ENCODE measurements around the gene EFHD1. TPM values are rescaled to one million over a fixed set of nuclear protein-coding genes. Genes with fewer than 3 reads are reported as not detected.
A peak's percentile ranks its signal among the peaks of the same experiment; 100 is the strongest.

The EFHD1 gene
- total and polyA plus RNA-seq, 9 of the 15 experiments (the other 6 are each of a cell fraction or from before 2014, with no cell fraction given) = 0.66 to 9.1 (median 2.0) TPM

DNA sequence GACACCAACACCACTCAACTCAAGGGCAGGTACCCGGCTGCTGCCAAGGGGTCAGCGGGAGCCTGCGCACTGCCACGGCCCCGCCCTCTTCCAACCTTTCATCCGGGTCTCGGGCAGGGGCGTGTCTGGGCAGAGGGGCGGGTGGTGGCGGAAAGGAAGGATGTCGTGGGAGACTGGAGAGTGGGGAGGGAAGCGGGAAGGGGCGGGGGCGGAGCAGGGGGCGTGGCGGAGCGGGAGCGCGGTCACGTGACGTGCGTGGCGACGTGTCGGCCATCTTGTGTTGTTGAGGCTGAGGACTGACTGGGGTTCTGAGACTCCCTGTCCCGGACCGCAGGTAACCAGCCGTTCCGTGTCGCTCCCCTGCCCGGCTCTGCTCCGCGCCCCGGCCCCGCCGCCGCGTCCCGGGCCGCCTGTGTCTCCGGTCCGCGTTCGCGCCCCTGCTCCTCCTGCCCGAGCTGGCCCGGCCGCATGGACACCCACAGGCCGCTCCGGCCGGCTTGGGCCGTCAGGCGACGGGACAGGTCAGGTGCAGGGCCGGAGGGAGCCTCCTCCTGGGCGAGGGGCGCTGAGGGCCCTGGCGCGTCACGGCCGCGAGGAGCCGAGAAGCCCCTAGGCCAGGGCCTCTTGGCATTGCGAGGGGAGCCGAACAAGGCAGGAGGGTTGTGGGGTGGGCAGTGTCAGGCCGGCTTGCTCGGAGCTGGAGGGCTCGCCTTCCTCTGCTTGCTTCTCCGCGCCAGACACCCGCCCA is 63.8 kb downstream of the EFHD1 start, which contains the start of gene GIGYF2 (continued):
- TF ChIP-seq, protein P1, sequence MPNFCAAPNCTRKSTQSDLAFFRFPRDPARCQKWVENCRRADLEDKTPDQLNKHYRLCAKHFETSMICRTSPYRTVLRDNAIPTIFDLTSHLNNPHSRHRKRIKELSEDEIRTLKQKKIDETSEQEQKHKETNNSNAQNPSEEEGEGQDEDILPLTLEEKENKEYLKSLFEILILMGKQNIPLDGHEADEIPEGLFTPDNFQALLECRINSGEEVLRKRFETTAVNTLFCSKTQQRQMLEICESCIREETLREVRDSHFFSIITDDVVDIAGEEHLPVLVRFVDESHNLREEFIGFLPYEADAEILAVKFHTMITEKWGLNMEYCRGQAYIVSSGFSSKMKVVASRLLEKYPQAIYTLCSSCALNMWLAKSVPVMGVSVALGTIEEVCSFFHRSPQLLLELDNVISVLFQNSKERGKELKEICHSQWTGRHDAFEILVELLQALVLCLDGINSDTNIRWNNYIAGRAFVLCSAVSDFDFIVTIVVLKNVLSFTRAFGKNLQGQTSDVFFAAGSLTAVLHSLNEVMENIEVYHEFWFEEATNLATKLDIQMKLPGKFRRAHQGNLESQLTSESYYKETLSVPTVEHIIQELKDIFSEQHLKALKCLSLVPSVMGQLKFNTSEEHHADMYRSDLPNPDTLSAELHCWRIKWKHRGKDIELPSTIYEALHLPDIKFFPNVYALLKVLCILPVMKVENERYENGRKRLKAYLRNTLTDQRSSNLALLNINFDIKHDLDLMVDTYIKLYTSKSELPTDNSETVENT (CRISPR knock-in tag; IDR thresholded peaks at IDR 0.05) = 0 out of 2 replicates have a peak, but pooled peaks have one; percentile 7
- TF ChIP-seq RBM22 (IDR thresholded peaks at IDR 0.05; ENCODE audit: low read depth, low read length, poor library complexity, severe bottlenecking) = no peak
- no peak for TF ChIP-seq JUN (IDR thresholded peaks at IDR 0.05; ENCODE audit: borderline replicate concordance, low read depth, low read length)
- peak; percentile 54; the same call in 1 of the 2 replicates for TF ChIP-seq JUN (CRISPR knock-in tag; IDR thresholded peaks at IDR 0.05; ENCODE audit: borderline replicate concordance)
- TF ChIP-seq MED1 (CRISPR knock-in tag; IDR thresholded peaks at IDR 0.05; ENCODE audit: borderline replicate concordance) = no peak
- TF ChIP-seq GATAD2A (IDR thresholded peaks at IDR 0.05) = no peak
- no peak for TF ChIP-seq ERF (CRISPR knock-in tag; IDR thresholded peaks at IDR 0.05)
- no peak for TF ChIP-seq ZNF408 (CRISPR knock-in tag; IDR thresholded peaks at IDR 0.05; ENCODE audit: low read depth)
- no peak for TF ChIP-seq ELF2 (CRISPR knock-in tag; IDR thresholded peaks at IDR 0.05)
- TF ChIP-seq ZFP1 (CRISPR knock-in tag; IDR thresholded peaks at IDR 0.05) = no peak
- no peak for TF ChIP-seq ZNF507 (tag; conservative IDR thresholded peaks at IDR 0.05)
- no peak for TF ChIP-seq NBN (IDR thresholded peaks at IDR 0.05; ENCODE audit: low read depth)
- no peak for TF ChIP-seq STAT5A (IDR thresholded peaks at IDR 0.05; ENCODE audit: borderline replicate concordance, low read length)
- TF ChIP-seq DIDO1 (tag; IDR thresholded peaks at IDR 0.05; ENCODE audit: low read depth) = no peak
- no peak for TF ChIP-seq ZC3H8 (IDR thresholded peaks at IDR 0.05)
- no peak for TF ChIP-seq SAFB2 (IDR thresholded peaks at IDR 0.05; ENCODE audit: borderline replicate concordance, low read depth, low read length, severe bottlenecking)
- no peak for TF ChIP-seq SMAD3 (CRISPR knock-in tag; conservative IDR thresholded peaks at IDR 0.05)
- TF ChIP-seq, protein P2, sequence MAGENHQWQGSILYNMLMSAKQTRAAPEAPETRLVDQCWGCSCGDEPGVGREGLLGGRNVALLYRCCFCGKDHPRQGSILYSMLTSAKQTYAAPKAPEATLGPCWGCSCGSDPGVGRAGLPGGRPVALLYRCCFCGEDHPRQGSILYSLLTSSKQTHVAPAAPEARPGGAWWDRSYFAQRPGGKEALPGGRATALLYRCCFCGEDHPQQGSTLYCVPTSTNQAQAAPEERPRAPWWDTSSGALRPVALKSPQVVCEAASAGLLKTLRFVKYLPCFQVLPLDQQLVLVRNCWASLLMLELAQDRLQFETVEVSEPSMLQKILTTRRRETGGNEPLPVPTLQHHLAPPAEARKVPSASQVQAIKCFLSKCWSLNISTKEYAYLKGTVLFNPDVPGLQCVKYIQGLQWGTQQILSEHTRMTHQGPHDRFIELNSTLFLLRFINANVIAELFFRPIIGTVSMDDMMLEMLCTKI (IDR thresholded peaks at IDR 0.05; ENCODE audit: partially characterized antibody) = no peak
- TF ChIP-seq POLR2B (IDR thresholded peaks at IDR 0.05; ENCODE audit: low read depth, partially characterized antibody) = peak; percentile 37
- no peak for TF ChIP-seq GABPA (tag; conservative IDR thresholded peaks at IDR 0.05; ENCODE audit: low read depth)
- TF ChIP-seq MBD2 (IDR thresholded peaks at IDR 0.05; ENCODE audit: borderline replicate concordance, low read depth) = no peak
- TF ChIP-seq IRF2 (CRISPR knock-in tag; IDR thresholded peaks at IDR 0.05) = no peak
- TF ChIP-seq DDX20 (tag; IDR thresholded peaks at IDR 0.05; ENCODE audit: low read depth) = no peak
- no peak for TF ChIP-seq CCNT2 (IDR thresholded peaks at IDR 0.05; ENCODE audit: borderline replicate concordance, extremely low read depth, insufficient read length, low read depth, low read length)
- no peak for TF ChIP-seq GTF2F1 (IDR thresholded peaks at IDR 0.05; ENCODE audit: low read depth, low read length)
- no peak for TF ChIP-seq CHCHD3 (CRISPR knock-in tag; IDR thresholded peaks at IDR 0.05)
- no peak for TF ChIP-seq HLTF (IDR thresholded peaks at IDR 0.05)
- TF ChIP-seq ZNF347 (CRISPR knock-in tag; IDR thresholded peaks at IDR 0.05; ENCODE audit: low read depth) = no peak
- TF ChIP-seq HMG20B (CRISPR knock-in tag; IDR thresholded peaks at IDR 0.05) = no peak

Measured in K562 (cell line).